ENCODE measurements around the gene ABRAXAS1. TPM values are rescaled to one million over a fixed set of nuclear protein-coding genes. Genes with fewer than 3 reads are reported as not detected.

ABRAXAS1 gene
- total RNA-seq, 1 experiment from 2014 or later, result 24.7 TPM

DNA sequence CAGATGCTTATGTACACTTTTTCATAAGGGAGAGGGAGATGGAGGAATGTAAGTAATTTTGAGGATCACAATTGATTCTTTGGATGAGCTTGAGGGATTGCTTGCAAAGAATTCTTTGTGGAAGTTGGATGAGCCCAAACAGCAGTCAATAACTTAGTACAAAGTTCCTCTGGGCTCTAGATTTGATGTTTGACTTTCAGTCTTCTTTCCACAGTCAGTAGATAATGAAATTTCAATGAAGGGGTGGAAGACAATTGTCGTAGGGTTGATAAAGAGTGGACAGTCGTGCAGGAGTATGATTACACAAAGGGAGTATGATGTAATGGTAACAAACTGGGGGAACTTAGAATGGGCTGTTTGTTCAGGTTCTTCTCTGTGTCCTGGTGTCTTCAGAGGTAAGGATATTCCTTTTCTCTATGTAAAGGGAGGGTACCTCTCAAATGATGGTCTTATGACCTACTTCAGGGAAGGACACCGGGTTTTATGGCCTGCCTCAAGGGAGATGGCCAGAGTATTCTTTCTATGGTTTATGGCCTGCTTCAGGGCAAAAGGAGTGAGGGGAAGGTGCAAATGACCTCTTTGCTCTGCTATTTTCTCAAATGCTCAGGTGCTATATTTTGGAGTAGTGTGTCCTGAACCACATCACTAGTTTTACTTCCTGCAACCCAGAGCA, 1.7 kb upstream of the ABRAXAS1 start:
- no peak for DNase-seq
- H3K27ac Mint-ChIP-seq, result no peak overlapping the region
- H3K9me3 Mint-ChIP-seq, result no peaks in the 10 kb centered on the region; a peak in 1 of 5 replicates

More for the DNA sequence above, 1.7 kb upstream of the ABRAXAS1 start:
- Histone ChIP-seq H3K27me3 (ENCODE audit: insufficient read depth, low read length) (no peaks in the 10 kb centered on the region), H3K9ac (ENCODE audit: extremely low read depth, insufficient read length, low read length) (no peak overlapping the region), H3K23me2 (ENCODE audit: insufficient read length, low read depth, low read length, poor library complexity, severe bottlenecking) (peaks cover 4% of the 10 kb centered on the region), H4K91ac (ENCODE audit: insufficient read length, low read depth, low read length) (no peak overlapping the region), H3K23ac (ENCODE audit: insufficient read length, low read depth, low read length) (no peak overlapping the region), H3K56ac (ENCODE audit: insufficient read length, low read depth, low read length) (no peak overlapping the region), H3K27ac (ENCODE audit: insufficient read length, low read depth, low read length) (no peak overlapping the region), H4K5ac (ENCODE audit: insufficient read length, low read depth, low read length) (no peak overlapping the region), H3K18ac (ENCODE audit: insufficient read length, low read depth, low read length) (no peak overlapping the region), H3K79me1 (ENCODE audit: insufficient read depth, low read depth, low read length, poor library complexity, severe bottlenecking) (no peaks in the 10 kb centered on the region), H2AFZ (ENCODE audit: low read length) (no peak overlapping the region), H3T11ph (ENCODE audit: low read length) (no peak overlapping the region), H2BK20ac (ENCODE audit: low read depth, low read length, poor library complexity, severe bottlenecking) (no peak overlapping the region), H2BK15ac (ENCODE audit: low read depth, low read length) (no peak overlapping the region), H2BK120ac (ENCODE audit: low read depth, low read length, poor library complexity, severe bottlenecking) (no peak overlapping the region), H2AK5ac (ENCODE audit: insufficient read length, low read length) (no peak overlapping the region), H3K4ac (ENCODE audit: low read depth, low read length) (no peak overlapping the region), H2BK5ac (ENCODE audit: insufficient read length, low read length) (no peak overlapping the region), H3K4me1 (ENCODE audit: insufficient read depth, low read length) (no peaks in the 10 kb centered on the region), H4K20me1 (ENCODE audit: control insufficient read depth, insufficient read depth, insufficient read length) (no peaks in the 10 kb centered on the region), H4K8ac (replicated peaks; ENCODE audit: insufficient read length, low read depth, low read length) (no peak overlapping the region), H3K79me2 (ENCODE audit: insufficient read depth, low read length) (no peaks in the 10 kb centered on the region), H3K9me3 (ENCODE audit: control insufficient read depth, low read depth, low read length) (no peaks in the 10 kb centered on the region), H3K14ac (ENCODE audit: insufficient read depth, low read length) (no peak overlapping the region), H2BK12ac (ENCODE audit: insufficient read length, low read depth, low read length) (no peak overlapping the region), H3K4me2 (ENCODE audit: insufficient read depth, insufficient read length, low read length) (no peak overlapping the region)
- TF ChIP-seq, protein P1, sequence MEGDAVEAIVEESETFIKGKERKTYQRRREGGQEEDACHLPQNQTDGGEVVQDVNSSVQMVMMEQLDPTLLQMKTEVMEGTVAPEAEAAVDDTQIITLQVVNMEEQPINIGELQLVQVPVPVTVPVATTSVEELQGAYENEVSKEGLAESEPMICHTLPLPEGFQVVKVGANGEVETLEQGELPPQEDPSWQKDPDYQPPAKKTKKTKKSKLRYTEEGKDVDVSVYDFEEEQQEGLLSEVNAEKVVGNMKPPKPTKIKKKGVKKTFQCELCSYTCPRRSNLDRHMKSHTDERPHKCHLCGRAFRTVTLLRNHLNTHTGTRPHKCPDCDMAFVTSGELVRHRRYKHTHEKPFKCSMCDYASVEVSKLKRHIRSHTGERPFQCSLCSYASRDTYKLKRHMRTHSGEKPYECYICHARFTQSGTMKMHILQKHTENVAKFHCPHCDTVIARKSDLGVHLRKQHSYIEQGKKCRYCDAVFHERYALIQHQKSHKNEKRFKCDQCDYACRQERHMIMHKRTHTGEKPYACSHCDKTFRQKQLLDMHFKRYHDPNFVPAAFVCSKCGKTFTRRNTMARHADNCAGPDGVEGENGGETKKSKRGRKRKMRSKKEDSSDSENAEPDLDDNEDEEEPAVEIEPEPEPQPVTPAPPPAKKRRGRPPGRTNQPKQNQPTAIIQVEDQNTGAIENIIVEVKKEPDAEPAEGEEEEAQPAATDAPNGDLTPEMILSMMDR (conservative IDR thresholded peaks at IDR 0.05), result no peak
- Mint-ChIP-seq H3K27me3 (ENCODE audit: low read depth) (peaks cover 9% of the 10 kb centered on the region), H3K4me3 (no peak overlapping the region), H3K4me1 (peaks cover 2 to 9% of the 10 kb centered on the region in 2 experiments), H3K36me3 (ENCODE audit: insufficient read depth in 1 of 3, low read depth in 3 of 3) (peaks cover 0 to 8% (median 3%) of the 10 kb centered on the region in 3 experiments; a peak in 2 of 7 replicates)
- WGBS (ENCODE audit: extremely low coverage, insufficient read length, low lambda C conversion rate), result no CpG with 5 or more reads among the region's 3 CpGs
